HepG2 (cell line): ENCODE measurements around the gene SLC35B2. TPM values are rescaled to one million over a fixed set of nuclear protein-coding genes. Genes with fewer than 3 reads are reported as not detected.

Experiments used
- ARID3A ChIP-seq: IDR thresholded peaks from 2 replicates; pipeline ENCODE4 v1.6.1; 2012; ENCODE audit warnings: low read depth, low read length, improper control_type of control experiment
- BORCS8-MEF2B ChIP-seq: sonication (generic); formaldehyde crosslinking; IDR thresholded peaks from 2 replicates; pipeline ENCODE4 v1.8.0; 2022; ENCODE audit warnings: mild to moderate bottlenecking, missing genetic modification reagents
- CBX5 ChIP-seq: sonication (generic); formaldehyde crosslinking; IDR thresholded peaks from 2 replicates; pipeline ENCODE4 v1.4.0; 2020; ENCODE audit warnings: missing genetic modification reagents, borderline replicate concordance
- CSRNP1 ChIP-seq: sonication (generic); formaldehyde crosslinking; IDR thresholded peaks from 2 replicates; pipeline ENCODE4 v1.8.1; 2023; ENCODE audit warnings: mild to moderate bottlenecking, missing genetic modification reagents
- HOXA3 ChIP-seq: sonication (generic); formaldehyde crosslinking; IDR thresholded peaks from 2 replicates; pipeline ENCODE4 v1.5.0; 2020; ENCODE audit warnings: missing genetic modification reagents
- JUND ChIP-seq: sonication (generic); formaldehyde crosslinking; IDR thresholded peaks from 2 replicates; pipeline ENCODE4 v1.8.0; 2022; ENCODE audit warnings: mild to moderate bottlenecking, missing genetic modification reagents
- PREB ChIP-seq: sonication (generic); formaldehyde crosslinking; IDR thresholded peaks from 2 replicates; pipeline ENCODE4 v1.4.0; 2020; ENCODE audit warnings: missing genetic modification reagents
- REPIN1 ChIP-seq: sonication (generic); formaldehyde crosslinking; IDR thresholded peaks from 2 replicates; pipeline ENCODE4 v1.8.0; 2022; ENCODE audit warnings: missing genetic modification reagents, low read depth, mild to moderate bottlenecking, borderline replicate concordance
- RORA ChIP-seq: sonication (generic); formaldehyde crosslinking; IDR thresholded peaks from 2 replicates; pipeline ENCODE4 v1.5.0; 2020; ENCODE audit warnings: mild to moderate bottlenecking, missing genetic modification reagents, moderate library complexity
- SUZ12 ChIP-seq: fragments of 150-350 bp; IDR thresholded peaks from 2 replicates; pipeline ENCODE4 v1.6.1; 2014; ENCODE audit warnings: low read depth, low read length
- TMF1 ChIP-seq: sonication (generic); formaldehyde crosslinking; IDR thresholded peaks from 2 replicates; pipeline ENCODE4 v1.8.1; 2022; ENCODE audit warnings: low read depth, missing genetic modification reagents
- TP53 ChIP-seq: sonication (generic); formaldehyde crosslinking; conservative IDR thresholded peaks from 2 replicates; pipeline ENCODE4 v1.4.0; 2020; ENCODE audit warnings: missing genetic modification reagents
- ZFP36 ChIP-seq: fragments of 150-350 bp; IDR thresholded peaks from 2 replicates; pipeline ENCODE4 v1.6.1; 2018; ENCODE audit warnings: borderline replicate concordance, low read length, low read depth; ENCODE audit not compliant: partially characterized antibody
- ZMYM3 ChIP-seq: sonication (generic); formaldehyde crosslinking; IDR thresholded peaks from 2 replicates; pipeline ENCODE4 v1.5.1; 2020; ENCODE audit warnings: mild to moderate bottlenecking, missing genetic modification reagents
- ZNF143 ChIP-seq: sonication (generic); formaldehyde crosslinking; IDR thresholded peaks from 2 replicates; pipeline ENCODE4 v1.4.0; 2020; ENCODE audit warnings: missing genetic modification reagents
- ZNF546 ChIP-seq: sonication (generic); formaldehyde crosslinking; conservative IDR thresholded peaks from 2 replicates; pipeline ENCODE4 v1.8.1; 2023; ENCODE audit warnings: mild to moderate bottlenecking, missing genetic modification reagents
- ZNF563 ChIP-seq: sonication (generic); formaldehyde crosslinking; IDR thresholded peaks from 2 replicates; pipeline ENCODE4 v1.8.0; 2022; ENCODE audit warnings: mild to moderate bottlenecking, moderate library complexity, missing genetic modification reagents
- ZNF850 ChIP-seq: sonication (generic); formaldehyde crosslinking; conservative IDR thresholded peaks from 2 replicates; pipeline ENCODE4 v1.9.0; 2021; ENCODE audit warnings: mild to moderate bottlenecking, missing genetic modification reagents
- polyA plus RNA-seq, 8 experiments: library from polyadenylated mRNA; depleted of rRNA in 3 of 8; stranded (reverse) in 7 of 8; unstranded in 1 of 8; fragments of >200 nt; fragmentation: Illumina TruSeq in 4 of 8; extraction: Trizol in 4 of 8; gene quantifications; 2 replicates each; pipeline versions ENCODE4 v1.2.1 to v1.2.3, GENCODE V29; 2011 to 2016; ENCODE audit warnings: low read depth in 4 of 8, missing spikeins in 1 of 8, mixed read lengths in 1 of 8; ENCODE audit not compliant: insufficient read depth in 1 of 8
- total RNA-seq, 5 experiments: library from RNA; depleted of rRNA; stranded (reverse); fragments of >200 nt; fragmentation: Illumina TruSeq; extraction: Trizol; gene quantifications; 2 replicates each; pipeline ENCODE4 v1.2.3, GENCODE V29; 2016; ENCODE audit warnings: low read depth in 1 of 5
- TF ChIP-seq, protein P1 (sequence below): sonication (generic); formaldehyde crosslinking; IDR thresholded peaks from 2 replicates; pipeline ENCODE4 v1.4.0; 2020; ENCODE audit warnings: missing genetic modification reagents
- TF ChIP-seq, protein P2 (sequence below): sonication (generic); formaldehyde crosslinking; IDR thresholded peaks from 2 replicates; pipeline ENCODE4 v1.4.0; 2020; ENCODE audit warnings: missing genetic modification reagents, mild to moderate bottlenecking, borderline replicate concordance

Gene SLC35B2
- total and polyA plus RNA-seq, 2 of the 13 experiments (the other 11 are each of a cell fraction or from before 2014, with no cell fraction given) = 61.1 to 148 TPM

GRCh38 chr6:44265007-44265721 lies 7.8 kb upstream of the SLC35B2 start, which contains the start of gene NFKBIE (continued):
- TF ChIP-seq ARID3A (no peak), BORCS8-MEF2B (CRISPR knock-in tag) (peak; percentile 53; the same call in 1 of the 2 replicates), HOXA3 (CRISPR knock-in tag) (peak; percentile 53), ZNF563 (CRISPR knock-in tag) (peak; percentile 88), TP53 (no peak), TMF1 (CRISPR knock-in tag) (peak; percentile 87), SUZ12 (no peak), ZNF546 (CRISPR knock-in tag) (peak; percentile 66; the same call in 1 of the 2 replicates), CSRNP1 (CRISPR knock-in tag) (peak; percentile 86), RORA (CRISPR knock-in tag) (no peak), JUND (CRISPR knock-in tag) (no peak), REPIN1 (CRISPR knock-in tag) (peak; percentile 81; the same call in 1 of the 2 replicates), CBX5 (CRISPR knock-in tag) (no peak), ZFP36 (no peak), ZNF143 (CRISPR knock-in tag) (no peak), ZMYM3 (CRISPR knock-in tag) (no peak), PREB (CRISPR knock-in tag) (no peak), ZNF850 (CRISPR knock-in tag) (0 out of 2 replicates have a peak, but pooled peaks have one; percentile 34)
- TF ChIP-seq, protein P1, sequence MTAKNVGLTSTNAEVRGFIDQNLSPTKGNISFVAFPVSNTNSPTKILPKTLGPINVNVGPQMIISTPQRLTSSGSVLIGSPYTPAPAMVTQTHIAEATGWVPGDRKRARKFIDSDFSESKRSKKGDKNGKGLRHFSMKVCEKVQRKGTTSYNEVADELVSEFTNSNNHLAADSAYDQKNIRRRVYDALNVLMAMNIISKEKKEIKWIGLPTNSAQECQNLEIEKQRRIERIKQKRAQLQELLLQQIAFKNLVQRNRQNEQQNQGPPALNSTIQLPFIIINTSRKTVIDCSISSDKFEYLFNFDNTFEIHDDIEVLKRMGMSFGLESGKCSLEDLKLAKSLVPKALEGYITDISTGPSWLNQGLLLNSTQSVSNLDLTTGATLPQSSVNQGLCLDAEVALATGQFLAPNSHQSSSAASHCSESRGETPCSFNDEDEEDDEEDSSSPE = peak; percentile 22; the same call in 1 of the 2 replicates
- TF ChIP-seq, protein P2, sequence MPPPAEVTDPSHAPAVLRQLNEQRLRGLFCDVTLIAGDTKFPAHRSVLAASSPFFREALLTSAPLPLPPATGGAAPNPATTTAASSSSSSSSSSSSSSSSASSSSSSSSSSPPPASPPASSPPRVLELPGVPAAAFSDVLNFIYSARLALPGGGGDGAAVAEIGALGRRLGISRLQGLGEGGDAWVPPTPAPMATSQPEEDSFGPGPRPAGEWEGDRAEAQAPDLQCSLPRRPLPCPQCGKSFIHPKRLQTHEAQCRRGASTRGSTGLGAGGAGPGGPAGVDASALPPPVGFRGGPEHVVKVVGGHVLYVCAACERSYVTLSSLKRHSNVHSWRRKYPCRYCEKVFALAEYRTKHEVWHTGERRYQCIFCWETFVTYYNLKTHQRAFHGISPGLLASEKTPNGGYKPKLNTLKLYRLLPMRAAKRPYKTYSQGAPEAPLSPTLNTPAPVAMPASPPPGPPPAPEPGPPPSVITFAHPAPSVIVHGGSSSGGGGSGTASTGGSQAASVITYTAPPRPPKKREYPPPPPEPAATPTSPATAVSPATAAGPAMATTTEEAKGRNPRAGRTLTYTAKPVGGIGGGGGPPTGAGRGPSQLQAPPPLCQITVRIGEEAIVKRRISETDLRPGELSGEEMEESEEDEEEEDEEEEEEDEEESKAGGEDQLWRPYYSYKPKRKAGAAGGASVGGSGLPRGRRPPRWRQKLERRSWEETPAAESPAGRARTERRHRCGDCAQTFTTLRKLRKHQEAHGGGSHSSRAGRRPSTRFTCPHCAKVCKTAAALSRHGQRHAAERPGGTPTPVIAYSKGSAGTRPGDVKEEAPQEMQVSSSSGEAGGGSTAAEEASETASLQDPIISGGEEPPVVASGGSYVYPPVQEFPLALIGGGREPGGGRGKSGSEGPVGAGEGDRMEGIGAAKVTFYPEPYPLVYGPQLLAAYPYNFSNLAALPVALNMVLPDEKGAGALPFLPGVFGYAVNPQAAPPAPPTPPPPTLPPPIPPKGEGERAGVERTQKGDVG (CRISPR knock-in tag) = no peak; the same call in 1 of the 2 replicates
